ENCODE data around the gene SH3GL2.

DNA sequence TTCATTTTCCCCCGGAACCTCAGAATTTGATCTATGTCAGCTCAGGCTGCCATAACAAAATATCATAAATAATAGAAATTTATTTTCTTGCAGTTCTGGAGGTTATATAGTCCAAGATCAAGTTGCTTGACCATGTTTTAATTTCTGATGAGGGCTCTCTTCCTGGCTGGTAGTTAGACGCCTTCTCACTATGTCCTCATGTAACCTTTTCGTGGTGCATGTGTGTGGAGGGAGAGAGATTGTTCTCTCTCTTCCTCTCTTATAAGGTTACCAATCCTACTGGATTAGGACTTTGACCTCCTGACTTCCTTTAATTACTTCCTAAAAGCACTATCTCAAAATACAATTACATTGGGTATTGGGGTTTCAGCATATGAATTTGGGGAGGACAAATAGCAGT lies 198.6 kb downstream of the SH3GL2 start:
- TF ChIP-seq CTCF (IDR thresholded peaks at IDR 0.05; ENCODE audit: borderline replicate concordance, extremely low read depth, low read length, poor library complexity, severe bottlenecking) (no peak), EZH2 (IDR thresholded peaks at IDR 0.05; ENCODE audit: borderline replicate concordance, low read depth, low read length, severe bottlenecking) (no peak)

All from DND-41 (cell line).